ENCODE data around the gene RNF115. TPM values are rescaled to one million over a fixed set of nuclear protein-coding genes. Genes with fewer than 3 reads are reported as not detected.
A peak's percentile ranks its signal among the peaks of the same experiment; 100 is the strongest.

RNF115 gene
- 10 to 100 TPM; 14.3 to 15.5 TPM for total RNA-seq

DNA sequence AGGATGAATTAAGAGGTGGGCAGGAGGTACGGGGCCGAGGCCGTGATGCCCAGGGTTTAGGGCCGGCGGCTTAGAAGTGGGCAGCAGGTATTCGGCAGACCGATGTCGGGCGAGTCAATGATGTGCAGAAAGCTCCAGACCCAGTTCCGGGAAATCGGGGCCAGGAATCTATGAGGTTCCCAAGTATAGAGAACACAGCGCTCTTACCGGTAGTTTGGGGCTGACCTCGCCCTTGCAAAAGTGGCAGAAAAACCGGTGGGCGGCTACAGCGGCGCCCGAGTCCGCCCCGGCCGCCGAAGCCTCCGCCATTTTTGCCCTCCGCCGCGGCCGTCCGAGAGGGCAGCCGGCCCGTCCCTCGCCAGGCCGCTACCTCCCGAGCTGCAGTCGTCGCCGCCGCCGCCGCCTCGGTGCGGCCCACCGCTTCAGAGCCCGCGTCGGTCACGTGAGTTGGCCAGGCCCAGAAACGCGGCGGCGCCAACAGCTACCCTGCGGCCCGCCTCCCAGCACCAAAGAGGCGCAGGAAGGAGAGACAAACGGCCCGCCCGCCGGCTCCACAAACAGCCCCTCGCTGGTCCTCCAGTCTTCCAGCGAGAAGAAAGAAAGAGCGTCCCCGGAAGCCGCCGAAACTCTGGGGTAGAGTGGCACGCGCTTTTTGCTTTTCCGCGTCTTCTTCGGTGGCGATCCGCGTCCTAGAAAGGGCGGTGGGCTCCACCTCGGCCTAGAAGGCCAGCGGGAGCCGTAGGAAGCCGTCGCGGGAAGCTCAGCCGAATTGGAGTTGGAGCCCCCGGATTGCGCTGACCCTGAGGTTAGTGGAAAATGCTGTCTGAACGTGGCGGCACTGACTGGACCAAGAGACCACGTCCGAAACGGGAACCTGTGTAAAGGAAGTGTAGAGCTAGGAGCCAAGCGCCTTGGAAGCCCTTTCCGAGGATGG lies at the start of gene RNF115, which contains the start of gene POLR3C:
RNF115 (minus strand) TSS at position 531 of the 934 bp plus-strand sequence; CDS start at position 309, 222 bp downstream.
POLR3C (plus strand) TSS at position 636 of the 934 bp plus-strand sequence. CDS start 1,577 bp downstream, outside the sequence.
- peaks cover 42% of the 10 kb centered on the region for H3K36me3 Mint-ChIP-seq
- peak; percentile 88 for DNase-seq
- H3K27ac Mint-ChIP-seq, result peak within 1 kb of the TSS; percentile 98
- H3K9me3 Mint-ChIP-seq, result peaks cover 3% of the 10 kb centered on the region
- H3K4me3 Mint-ChIP-seq, result peak within 1 kb of the TSS; percentile 97
- no peaks in the 10 kb centered on the region for H3K27me3 Mint-ChIP-seq
- peaks cover 35% of the 10 kb centered on the region for H3K4me1 Mint-ChIP-seq

DNA sequence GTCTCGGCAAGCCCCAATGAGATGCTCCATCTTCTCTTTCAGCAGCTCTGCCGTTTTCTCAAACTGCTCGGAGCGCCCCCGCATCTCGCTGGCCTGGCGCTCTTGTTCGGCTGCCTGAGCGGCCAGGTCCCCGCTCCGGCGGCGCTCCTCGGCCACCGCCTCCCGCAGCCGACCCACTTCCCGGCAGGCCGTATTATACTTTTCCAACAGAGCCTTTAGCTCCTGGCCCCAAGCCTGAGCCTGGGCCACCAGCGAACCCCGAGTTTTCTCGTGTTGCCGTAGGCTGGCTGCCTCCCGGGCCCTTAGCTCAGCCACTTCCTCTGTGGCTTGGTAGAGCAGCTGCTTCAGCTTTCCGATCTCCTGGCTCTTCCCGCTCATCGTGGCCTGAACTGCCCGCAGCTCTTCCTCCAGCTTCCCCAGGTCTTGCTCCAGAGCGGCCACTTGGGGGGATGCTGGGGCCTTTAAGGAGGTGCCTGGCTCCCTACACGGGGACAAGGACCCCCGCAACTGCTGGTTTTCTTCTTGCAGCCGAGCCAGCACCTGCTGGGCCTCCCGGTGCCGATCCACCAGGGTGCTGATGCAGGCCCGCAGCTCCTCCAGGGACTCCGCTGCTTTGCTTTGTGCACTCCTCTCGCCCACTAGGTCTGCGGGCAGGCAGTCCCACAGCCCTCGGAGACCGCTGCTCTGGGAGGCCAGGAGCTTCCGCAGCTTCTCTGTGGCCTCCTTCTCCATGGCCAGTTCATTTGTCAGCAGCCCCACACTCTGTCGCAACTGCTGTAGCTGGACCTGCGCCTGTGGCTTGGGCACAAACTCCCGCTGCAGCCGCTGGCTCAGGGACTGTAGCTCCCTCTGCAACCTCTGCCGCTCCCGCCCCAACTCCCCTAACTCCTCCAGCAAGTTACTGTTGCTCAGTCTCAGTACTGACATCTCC lies 48.4 kb upstream of the RNF115 start:
- Mint-ChIP-seq H3K27me3 (peaks cover 3% of the 10 kb centered on the region), H3K4me3 (peak overlapping the region; percentile 75), H3K27ac (peak overlapping the region; percentile 39), H3K36me3 (no peaks in the 10 kb centered on the region), H3K9me3 (no peaks in the 10 kb centered on the region), H3K4me1 (peaks cover 10% of the 10 kb centered on the region)
- DNase-seq, result peak; percentile 43

DNA sequence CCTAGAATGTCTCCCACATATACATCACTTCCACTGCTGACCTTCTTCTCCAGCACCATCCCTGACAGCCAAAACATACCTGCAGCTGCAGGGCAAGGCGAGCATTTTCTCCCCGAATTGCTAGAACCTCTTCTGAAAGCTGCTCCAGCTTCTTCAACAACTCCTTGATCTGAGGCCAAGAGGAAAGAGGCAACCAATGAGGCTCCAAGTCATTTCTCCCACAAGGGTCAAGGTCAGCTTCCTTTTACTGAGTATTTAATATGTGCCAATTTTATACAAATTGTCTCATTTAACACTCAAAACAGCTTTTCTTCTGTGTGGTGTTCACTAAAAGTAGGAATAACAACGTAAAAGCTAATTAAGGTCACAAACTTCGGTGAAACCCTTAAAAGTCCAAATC lies 44.3 kb upstream of the RNF115 start:
- no peak overlapping the region for H3K27ac Mint-ChIP-seq
- H3K4me3 Mint-ChIP-seq, result no peak overlapping the region
- peaks cover 10% of the 10 kb centered on the region for H3K4me1 Mint-ChIP-seq
- no peaks in the 10 kb centered on the region for H3K9me3 Mint-ChIP-seq
- no peaks in the 10 kb centered on the region for H3K36me3 Mint-ChIP-seq
- DNase-seq, result no peak
- H3K27me3 Mint-ChIP-seq, result peaks cover 3% of the 10 kb centered on the region

DNA sequence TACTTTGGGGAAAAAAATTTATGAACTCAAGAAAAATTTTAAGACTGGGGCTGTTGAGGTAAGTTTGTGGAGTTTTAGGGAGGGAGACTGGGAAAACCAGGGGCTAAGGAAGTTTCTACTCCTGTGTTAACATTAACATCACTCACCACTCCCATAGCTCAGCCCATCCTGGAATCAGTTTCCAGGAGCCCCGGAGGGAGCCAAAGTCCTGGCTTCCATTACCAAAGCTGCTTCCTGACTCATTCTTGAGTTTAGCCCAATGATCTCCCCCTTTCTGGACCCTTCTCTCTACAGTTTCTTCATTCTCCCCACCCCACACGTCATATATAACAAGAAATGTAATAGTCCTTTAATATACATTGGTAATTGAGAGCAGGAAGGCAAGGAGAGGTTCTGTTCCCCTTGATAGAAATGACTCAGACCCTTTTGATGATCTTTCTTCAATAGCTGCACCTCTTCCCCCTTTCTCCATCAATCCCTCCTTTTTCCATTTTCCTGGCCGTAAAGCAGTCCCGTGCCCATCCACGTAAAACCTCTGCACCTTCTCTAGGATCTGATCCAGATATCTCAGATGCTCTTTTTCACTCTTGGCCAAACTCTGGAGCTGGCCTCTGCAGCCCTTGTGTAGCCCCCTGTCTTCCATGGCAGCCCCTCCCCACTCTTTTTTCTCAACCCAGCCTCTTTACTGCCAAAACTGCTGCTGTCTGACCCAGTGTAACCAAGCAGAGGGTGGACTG lies 39.6 kb upstream of the RNF115 start:
- Mint-ChIP-seq H3K9me3 (no peaks in the 10 kb centered on the region), H3K27ac (no peak overlapping the region), H3K4me1 (peaks cover 4% of the 10 kb centered on the region), H3K27me3 (peaks cover 3% of the 10 kb centered on the region), H3K36me3 (no peaks in the 10 kb centered on the region), H3K4me3 (no peak overlapping the region)
- no peak for DNase-seq

DNA sequence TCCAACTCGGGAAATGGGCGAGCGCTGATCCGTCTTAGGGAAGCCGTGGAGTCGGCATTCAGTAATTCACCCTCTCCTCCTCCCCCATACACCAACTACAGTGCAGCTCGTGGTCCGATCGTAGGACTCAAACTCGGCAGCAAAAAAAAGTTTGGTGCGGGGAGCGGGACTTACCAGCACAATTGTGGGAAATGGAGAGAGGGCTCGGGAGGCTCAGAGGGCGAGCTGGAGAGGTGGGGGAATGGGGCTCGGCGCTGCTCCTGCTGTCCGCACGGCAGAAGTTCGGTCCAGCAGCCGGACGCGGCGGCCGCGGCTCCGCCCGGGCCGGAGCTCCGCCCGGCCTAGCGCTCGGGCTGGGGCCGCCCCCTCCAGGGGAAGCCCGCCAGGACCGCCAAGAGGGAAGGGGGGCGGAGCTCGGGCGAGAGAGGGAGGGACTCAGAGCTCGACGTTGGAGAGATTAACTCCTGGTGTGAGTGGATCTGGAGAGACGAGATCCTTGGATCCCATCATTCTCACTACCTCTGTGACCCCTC lies 35.7 kb upstream of the RNF115 start:
- peaks cover 11% of the 10 kb centered on the region for H3K4me1 Mint-ChIP-seq
- H3K27ac Mint-ChIP-seq, result peak overlapping the region; percentile 89
- peaks cover 3% of the 10 kb centered on the region for H3K9me3 Mint-ChIP-seq
- H3K4me3 Mint-ChIP-seq, result peak overlapping the region; percentile 90
- H3K36me3 Mint-ChIP-seq, result peaks cover 5% of the 10 kb centered on the region
- peak; percentile 85 for DNase-seq
- no peaks in the 10 kb centered on the region for H3K27me3 Mint-ChIP-seq

DNA sequence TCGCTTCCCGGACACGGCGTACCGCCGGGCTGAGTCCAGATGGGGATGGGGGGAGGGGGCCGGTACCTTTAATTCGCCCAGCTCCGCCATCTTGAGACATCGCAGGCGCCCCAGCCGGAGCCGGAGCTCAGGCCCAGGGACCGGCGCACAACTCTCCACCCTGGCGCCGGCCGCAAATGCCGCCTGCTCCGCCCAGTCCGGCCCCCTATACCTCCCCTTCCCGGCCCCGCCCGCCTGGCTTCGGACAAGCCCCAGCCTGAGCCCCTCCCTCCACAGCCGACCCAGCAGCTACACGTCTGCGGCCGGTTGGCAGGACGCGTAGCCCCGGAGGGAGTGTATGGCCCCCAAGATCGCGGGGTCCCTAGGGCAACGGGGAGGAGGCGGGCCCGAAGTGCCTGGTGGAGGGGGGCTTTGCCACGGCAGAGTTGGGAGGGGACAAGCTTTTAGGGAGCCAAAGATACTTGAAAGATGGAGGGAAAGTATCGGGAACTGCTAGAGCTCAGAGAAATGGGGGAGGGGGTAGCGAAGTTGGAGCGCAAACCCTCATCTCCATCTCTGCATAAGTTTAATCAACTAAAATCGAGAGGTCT lies 35.1 kb upstream of the RNF115 start, which contains the start of gene PIAS3:
PIAS3 (minus strand) TSS at position 181 of the 590 bp plus-strand sequence; CDS start at position 90, 91 bp downstream.
- Mint-ChIP-seq H3K27me3 (no peaks in the 10 kb centered on the region), H3K4me3 (peak within 1 kb of the TSS; percentile 90), H3K36me3 (peaks cover 5% of the 10 kb centered on the region), H3K4me1 (peaks cover 11% of the 10 kb centered on the region), H3K9me3 (peaks cover 3% of the 10 kb centered on the region), H3K27ac (peak within 1 kb of the TSS; percentile 89)
- DNase-seq, result peak; percentile 92

DNA sequence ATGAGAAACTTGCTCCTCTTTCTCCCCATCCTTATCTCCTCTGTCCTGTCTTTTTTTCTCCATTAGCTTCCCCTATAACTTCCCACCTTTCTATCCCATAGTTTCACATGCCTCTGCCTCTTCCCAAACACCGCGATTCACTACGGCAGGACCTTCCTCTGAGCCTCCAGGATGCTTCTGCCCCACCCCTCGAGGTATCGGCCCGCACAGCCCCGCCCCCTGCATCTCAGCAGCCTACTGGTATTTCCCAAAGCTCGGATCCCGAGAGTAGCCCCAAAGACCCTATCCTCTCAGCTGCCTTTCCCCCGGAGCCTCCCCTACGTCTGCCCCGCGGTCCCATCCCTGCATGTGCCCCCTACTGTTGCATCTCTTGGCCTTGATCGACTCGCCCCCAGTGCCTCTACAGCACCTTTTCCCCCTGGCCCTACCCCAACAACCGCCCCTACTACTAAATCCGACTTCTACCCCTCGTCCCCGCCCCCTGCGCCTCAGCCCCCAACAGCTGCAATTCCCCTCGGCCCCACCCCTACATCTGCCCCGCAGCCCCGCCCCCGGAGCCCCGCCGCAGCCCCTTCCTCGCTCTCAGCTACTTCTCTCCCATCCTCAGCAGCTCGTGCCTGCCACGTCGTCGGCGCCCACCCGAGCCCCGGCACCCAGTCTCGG lies 34.5 kb upstream of the RNF115 start:
- H3K4me3 Mint-ChIP-seq, result peak overlapping the region; percentile 90

DNA sequence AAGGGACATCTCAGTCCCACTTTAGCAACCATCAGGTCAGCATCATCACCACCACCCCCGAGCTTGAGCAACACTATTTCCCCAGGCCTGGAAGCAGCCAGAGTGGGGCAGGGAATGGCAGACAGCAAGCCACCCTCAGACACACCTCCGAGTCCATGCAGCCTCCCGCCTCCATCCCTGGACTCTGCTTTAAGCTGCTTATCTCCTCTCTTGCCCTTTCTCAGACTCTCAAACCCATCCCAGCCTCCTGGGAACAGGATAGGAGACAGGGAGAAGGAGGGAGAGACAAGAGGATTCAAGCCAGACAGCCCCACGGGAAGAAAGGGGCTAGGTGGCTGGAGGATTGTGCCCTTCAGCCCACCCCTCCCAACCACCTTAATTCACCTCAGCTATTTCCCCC lies 33.3 kb upstream of the RNF115 start:
- Mint-ChIP-seq H3K9me3 (peaks cover 3% of the 10 kb centered on the region), H3K27me3 (no peaks in the 10 kb centered on the region), H3K4me1 (peaks cover 11% of the 10 kb centered on the region), H3K36me3 (peaks cover 5% of the 10 kb centered on the region), H3K27ac (no peak overlapping the region), H3K4me3 (no peak overlapping the region)
- no peak for DNase-seq

More for the DNA sequence above, 34.5 kb upstream of the RNF115 start:
- Mint-ChIP-seq H3K9me3 (peaks cover 3% of the 10 kb centered on the region), H3K27me3 (no peaks in the 10 kb centered on the region), H3K4me1 (peaks cover 11% of the 10 kb centered on the region), H3K27ac (peak overlapping the region; percentile 89), H3K36me3 (peaks cover 5% of the 10 kb centered on the region)
- DNase-seq, result peak; percentile 71

DNA sequence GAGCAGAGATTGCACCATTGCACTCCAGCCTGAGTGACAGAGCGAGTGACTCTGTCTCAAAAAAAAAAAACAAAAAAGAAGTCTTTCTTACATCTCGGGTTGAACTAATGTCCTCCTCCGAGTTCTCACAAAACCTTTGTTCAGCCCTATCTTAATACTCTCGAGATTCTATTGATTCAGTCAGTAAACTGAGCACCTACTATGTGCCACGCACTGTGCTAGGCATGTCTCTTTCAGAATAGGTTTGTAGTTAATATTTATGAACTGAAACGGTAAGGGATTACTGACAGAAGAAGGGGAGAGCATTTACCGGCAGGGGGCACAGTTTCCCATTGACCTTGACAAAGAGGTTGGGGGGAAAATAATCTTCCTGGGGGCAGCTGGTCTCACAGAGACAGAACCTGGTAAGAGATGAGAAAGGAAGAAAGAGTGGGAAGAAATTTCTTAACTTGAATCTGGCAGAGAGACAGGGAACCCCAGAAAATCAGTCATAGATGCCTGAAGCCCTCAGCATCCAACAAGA lies 31.6 kb upstream of the RNF115 start:
- Mint-ChIP-seq H3K27ac (no peak overlapping the region), H3K9me3 (peaks cover 3% of the 10 kb centered on the region)

DNA sequence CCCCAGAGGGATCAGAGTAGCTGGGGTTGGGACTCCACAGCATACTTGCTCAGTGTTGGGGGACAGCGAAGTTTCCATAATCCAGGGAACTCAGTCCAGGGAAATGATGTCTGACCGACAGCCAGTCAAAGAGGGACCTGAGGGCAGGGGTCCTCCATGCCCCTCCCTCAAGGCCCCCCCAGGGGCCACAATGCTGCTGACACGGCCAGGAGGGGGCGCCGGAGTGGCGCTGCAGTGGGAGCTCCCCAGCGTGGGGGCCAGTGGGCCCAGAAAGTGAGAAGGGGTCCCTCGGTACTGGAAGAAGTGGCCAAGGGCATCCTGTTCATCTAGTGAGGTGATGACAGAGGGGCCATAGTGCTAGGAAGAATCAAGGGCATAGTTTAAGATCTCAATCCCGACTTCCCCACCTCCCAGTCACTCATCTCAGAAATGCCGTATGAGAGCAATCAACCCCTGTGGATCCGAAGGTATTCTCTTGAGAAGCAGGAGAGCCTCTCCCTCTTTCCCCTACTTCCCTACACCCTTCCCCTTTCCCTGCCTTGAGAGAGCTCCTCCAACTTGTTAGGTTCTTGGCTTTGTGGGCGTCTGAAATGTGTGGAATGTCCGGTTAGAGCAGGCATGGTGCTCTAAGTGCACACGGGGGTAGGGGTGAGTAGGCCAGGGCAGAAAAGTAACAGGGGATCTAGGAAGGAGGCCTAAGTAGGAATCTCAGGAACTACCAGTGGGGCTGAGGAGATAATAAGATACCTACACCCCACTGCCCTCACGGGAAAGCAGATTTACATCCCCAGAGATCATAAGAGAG lies 25.7 kb upstream of the RNF115 start:
- Mint-ChIP-seq H3K4me3 (no peak overlapping the region), H3K27ac (no peak overlapping the region), H3K36me3 (peaks cover 3% of the 10 kb centered on the region), H3K9me3 (no peaks in the 10 kb centered on the region), H3K4me1 (peaks cover 16% of the 10 kb centered on the region), H3K27me3 (no peaks in the 10 kb centered on the region)
- no peak for DNase-seq

More for the DNA sequence above, 31.6 kb upstream of the RNF115 start:
- DNase-seq, result no peak
- Mint-ChIP-seq H3K4me1 (peaks cover 11% of the 10 kb centered on the region), H3K27me3 (no peaks in the 10 kb centered on the region), H3K4me3 (no peak overlapping the region), H3K36me3 (peaks cover 8% of the 10 kb centered on the region)

DNA sequence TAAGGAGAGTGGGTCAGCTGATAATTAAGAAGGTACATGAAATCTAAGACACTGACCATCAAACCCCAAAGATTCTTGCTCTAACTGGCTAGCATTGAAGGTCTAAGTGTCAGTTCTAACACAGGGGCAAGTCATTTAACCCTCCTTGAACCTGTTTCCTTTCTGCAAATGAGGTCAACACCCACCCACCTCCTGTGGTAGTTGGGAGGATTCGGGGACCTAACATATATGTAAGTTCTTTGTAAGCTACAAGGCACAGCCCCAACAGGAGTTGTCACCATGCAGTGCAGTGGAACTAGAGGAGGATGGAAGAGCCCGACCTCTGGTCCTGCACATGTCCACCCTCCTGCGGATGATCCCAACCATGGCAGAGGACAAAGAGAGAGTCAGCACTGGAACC lies 23.9 kb upstream of the RNF115 start:
- no peaks in the 10 kb centered on the region for H3K9me3 Mint-ChIP-seq
- no peak overlapping the region for H3K27ac Mint-ChIP-seq
- peaks cover 3% of the 10 kb centered on the region for H3K36me3 Mint-ChIP-seq
- H3K27me3 Mint-ChIP-seq, result no peaks in the 10 kb centered on the region
- H3K4me1 Mint-ChIP-seq, result peaks cover 16% of the 10 kb centered on the region
- H3K4me3 Mint-ChIP-seq, result no peak overlapping the region
- no peak for DNase-seq

DNA sequence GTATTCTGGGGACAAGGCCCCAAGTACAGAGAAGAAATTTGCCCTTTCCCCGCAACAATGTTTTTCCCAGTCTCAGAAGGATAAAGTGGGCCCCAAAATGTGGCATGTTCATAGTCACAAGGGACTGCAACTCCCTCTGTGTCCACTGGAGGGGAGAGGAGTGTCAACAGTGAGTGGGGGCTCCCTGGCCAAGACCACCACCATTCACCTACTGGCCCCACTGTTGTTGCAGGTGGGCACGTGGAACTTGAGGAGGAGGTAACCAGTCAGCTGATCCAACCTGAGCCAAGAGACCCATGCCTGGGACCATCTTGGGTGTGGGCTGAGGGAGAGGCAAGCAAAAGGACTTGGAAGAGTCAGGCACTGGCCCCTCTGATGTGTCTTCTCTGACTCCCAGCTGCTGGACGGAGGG lies 22.3 kb upstream of the RNF115 start:
- H3K9me3 Mint-ChIP-seq, result no peaks in the 10 kb centered on the region
- no peaks in the 10 kb centered on the region for H3K27me3 Mint-ChIP-seq
- peaks cover 3% of the 10 kb centered on the region for H3K36me3 Mint-ChIP-seq
- no peak overlapping the region for H3K4me3 Mint-ChIP-seq
- peak overlapping the region; percentile 65 for H3K27ac Mint-ChIP-seq
- H3K4me1 Mint-ChIP-seq, result peaks cover 16% of the 10 kb centered on the region
- DNase-seq, result peak; percentile 23

All from activated naive CD8-positive, alpha-beta T cell treated with anti-CD3 and anti-CD28 coated beads for 36 hours (primary cell).